Measurements from ENCODE around the gene RNF144B. TPM values are rescaled to one million over a fixed set of nuclear protein-coding genes. Genes with fewer than 3 reads are reported as not detected.

RNF144B gene
- total and polyA plus RNA-seq, 2 of the 13 experiments (the other 11 are each of a cell fraction or from before 2014, with no cell fraction given): 1.8 to 4.3 TPM

- TF ChIP-seq MED1 (CRISPR knock-in tag; IDR thresholded peaks at IDR 0.05): peak; percentile 51; the same call in 1 of the 2 replicates
- TF ChIP-seq ZNF343 (CRISPR knock-in tag; IDR thresholded peaks at IDR 0.05): no peak
- TF ChIP-seq MEIS1 (CRISPR knock-in tag; IDR thresholded peaks at IDR 0.05; ENCODE audit: borderline replicate concordance): peak; percentile 96
- no peak for TF ChIP-seq TCF7 (IDR thresholded peaks at IDR 0.05; ENCODE audit: low read depth)
- 0 out of 2 replicates have a peak, but pooled peaks have one; percentile 53 for TF ChIP-seq ZKSCAN5 (CRISPR knock-in tag; IDR thresholded peaks at IDR 0.05)
- no peak for TF ChIP-seq ZSCAN12 (CRISPR knock-in tag; IDR thresholded peaks at IDR 0.05)
- TF ChIP-seq ZBTB39 (CRISPR knock-in tag; IDR thresholded peaks at IDR 0.05): peak; percentile 70; the same call in 1 of the 2 replicates
- TF ChIP-seq ZBTB25 (CRISPR knock-in tag; IDR thresholded peaks at IDR 0.05): peak; percentile 80
- no peak for TF ChIP-seq ZFP36L2 (CRISPR knock-in tag; IDR thresholded peaks at IDR 0.05)
- peak; percentile 81; the same call in 1 of the 2 replicates for TF ChIP-seq KDM4B (CRISPR knock-in tag; IDR thresholded peaks at IDR 0.05)
- peak; percentile 3; the same call in 1 of the 2 replicates for TF ChIP-seq SMYD3 (CRISPR knock-in tag; IDR thresholded peaks at IDR 0.05)
- TF ChIP-seq SIN3A (IDR thresholded peaks at IDR 0.05; ENCODE audit: borderline replicate concordance, low read depth, low read length): peak; percentile 86; the same call in 1 of the 2 replicates
- peak; percentile 46 for TF ChIP-seq RAD21 (CRISPR knock-in tag; IDR thresholded peaks at IDR 0.05)
- TF ChIP-seq ZNF512 (CRISPR knock-in tag; IDR thresholded peaks at IDR 0.05): no peak
- TF ChIP-seq HOMEZ (CRISPR knock-in tag; IDR thresholded peaks at IDR 0.05; ENCODE audit: low read depth): peak; percentile 49
- no peak for TF ChIP-seq ZNF776 (CRISPR knock-in tag; IDR thresholded peaks at IDR 0.05)
- peak; percentile 71; the same call in 1 of the 2 replicates for TF ChIP-seq ZNF709 (CRISPR knock-in tag; IDR thresholded peaks at IDR 0.05)
- 0 out of 2 replicates have a peak, but pooled peaks have one; percentile 58 for TF ChIP-seq ZNF746 (CRISPR knock-in tag; IDR thresholded peaks at IDR 0.05)
- peak; percentile 17; the same call in 1 of the 2 replicates for TF ChIP-seq ZBTB26 (CRISPR knock-in tag; IDR thresholded peaks at IDR 0.05; ENCODE audit: borderline replicate concordance)
- TF ChIP-seq ZNF792 (CRISPR knock-in tag; IDR thresholded peaks at IDR 0.05): 0 out of 2 replicates have a peak, but pooled peaks have one; percentile 55
- TF ChIP-seq ZNF816 (CRISPR knock-in tag; IDR thresholded peaks at IDR 0.05; ENCODE audit: borderline replicate concordance): 0 out of 2 replicates have a peak, but pooled peaks have one; percentile 73
- TF ChIP-seq SIN3B (IDR thresholded peaks at IDR 0.05; ENCODE audit: low read length): no peak
- TF ChIP-seq NR2C2 (CRISPR knock-in tag; IDR thresholded peaks at IDR 0.05; ENCODE audit: borderline replicate concordance): peak; percentile 52; the same call in 1 of the 2 replicates
Measured at GRCh38 chr6:18387061-18387721, at the start of gene RNF144B (continued).
